ENCODE measurements around the gene CCNJL.

DNA sequence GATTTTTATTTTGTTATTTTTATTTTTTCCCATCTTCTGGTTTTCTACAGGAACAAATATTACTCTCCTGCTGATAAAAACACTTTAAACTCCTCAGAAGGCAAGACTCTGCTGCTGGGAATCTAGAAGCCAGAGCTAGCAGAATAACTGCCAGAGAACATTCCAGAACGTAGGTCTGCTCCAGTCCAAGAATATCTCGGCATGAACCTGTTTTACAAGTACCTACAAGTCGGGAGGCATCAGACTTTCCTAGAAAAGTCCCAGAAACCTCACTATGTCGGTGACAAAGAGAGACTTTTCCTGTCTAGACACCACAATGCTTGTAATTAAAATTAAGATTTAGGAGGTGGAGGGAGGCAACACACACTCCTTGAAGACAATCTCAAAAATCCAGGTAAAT is 41.7 kb downstream of the CCNJL start:
- no peak for TF ChIP-seq POLR2AphosphoS5 (IDR thresholded peaks at IDR 0.05; ENCODE audit: low read depth)
- TF ChIP-seq, protein P1, sequence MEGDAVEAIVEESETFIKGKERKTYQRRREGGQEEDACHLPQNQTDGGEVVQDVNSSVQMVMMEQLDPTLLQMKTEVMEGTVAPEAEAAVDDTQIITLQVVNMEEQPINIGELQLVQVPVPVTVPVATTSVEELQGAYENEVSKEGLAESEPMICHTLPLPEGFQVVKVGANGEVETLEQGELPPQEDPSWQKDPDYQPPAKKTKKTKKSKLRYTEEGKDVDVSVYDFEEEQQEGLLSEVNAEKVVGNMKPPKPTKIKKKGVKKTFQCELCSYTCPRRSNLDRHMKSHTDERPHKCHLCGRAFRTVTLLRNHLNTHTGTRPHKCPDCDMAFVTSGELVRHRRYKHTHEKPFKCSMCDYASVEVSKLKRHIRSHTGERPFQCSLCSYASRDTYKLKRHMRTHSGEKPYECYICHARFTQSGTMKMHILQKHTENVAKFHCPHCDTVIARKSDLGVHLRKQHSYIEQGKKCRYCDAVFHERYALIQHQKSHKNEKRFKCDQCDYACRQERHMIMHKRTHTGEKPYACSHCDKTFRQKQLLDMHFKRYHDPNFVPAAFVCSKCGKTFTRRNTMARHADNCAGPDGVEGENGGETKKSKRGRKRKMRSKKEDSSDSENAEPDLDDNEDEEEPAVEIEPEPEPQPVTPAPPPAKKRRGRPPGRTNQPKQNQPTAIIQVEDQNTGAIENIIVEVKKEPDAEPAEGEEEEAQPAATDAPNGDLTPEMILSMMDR (conservative IDR thresholded peaks at IDR 0.05; ENCODE audit: low read depth in 2 of 2) = no peak
- TF ChIP-seq EZH2 (IDR thresholded peaks at IDR 0.05; ENCODE audit: low read depth, unreplicated experiment) = no peak
- TF ChIP-seq, protein P2, sequence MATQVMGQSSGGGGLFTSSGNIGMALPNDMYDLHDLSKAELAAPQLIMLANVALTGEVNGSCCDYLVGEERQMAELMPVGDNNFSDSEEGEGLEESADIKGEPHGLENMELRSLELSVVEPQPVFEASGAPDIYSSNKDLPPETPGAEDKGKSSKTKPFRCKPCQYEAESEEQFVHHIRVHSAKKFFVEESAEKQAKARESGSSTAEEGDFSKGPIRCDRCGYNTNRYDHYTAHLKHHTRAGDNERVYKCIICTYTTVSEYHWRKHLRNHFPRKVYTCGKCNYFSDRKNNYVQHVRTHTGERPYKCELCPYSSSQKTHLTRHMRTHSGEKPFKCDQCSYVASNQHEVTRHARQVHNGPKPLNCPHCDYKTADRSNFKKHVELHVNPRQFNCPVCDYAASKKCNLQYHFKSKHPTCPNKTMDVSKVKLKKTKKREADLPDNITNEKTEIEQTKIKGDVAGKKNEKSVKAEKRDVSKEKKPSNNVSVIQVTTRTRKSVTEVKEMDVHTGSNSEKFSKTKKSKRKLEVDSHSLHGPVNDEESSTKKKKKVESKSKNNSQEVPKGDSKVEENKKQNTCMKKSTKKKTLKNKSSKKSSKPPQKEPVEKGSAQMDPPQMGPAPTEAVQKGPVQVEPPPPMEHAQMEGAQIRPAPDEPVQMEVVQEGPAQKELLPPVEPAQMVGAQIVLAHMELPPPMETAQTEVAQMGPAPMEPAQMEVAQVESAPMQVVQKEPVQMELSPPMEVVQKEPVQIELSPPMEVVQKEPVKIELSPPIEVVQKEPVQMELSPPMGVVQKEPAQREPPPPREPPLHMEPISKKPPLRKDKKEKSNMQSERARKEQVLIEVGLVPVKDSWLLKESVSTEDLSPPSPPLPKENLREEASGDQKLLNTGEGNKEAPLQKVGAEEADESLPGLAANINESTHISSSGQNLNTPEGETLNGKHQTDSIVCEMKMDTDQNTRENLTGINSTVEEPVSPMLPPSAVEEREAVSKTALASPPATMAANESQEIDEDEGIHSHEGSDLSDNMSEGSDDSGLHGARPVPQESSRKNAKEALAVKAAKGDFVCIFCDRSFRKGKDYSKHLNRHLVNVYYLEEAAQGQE (IDR thresholded peaks at IDR 0.05; ENCODE audit: unreplicated experiment) = no peak
- TF ChIP-seq NANOG (IDR thresholded peaks at IDR 0.05; ENCODE audit: borderline replicate concordance) = no peak
- no peak for TF ChIP-seq EZH2phosphoT487 (IDR thresholded peaks at IDR 0.05; ENCODE audit: unreplicated experiment)
- TF ChIP-seq ZNF114 (CRISPR knock-in tag; IDR thresholded peaks at IDR 0.05) = no peak
- no peak for TF ChIP-seq STAT1 (IDR thresholded peaks at IDR 0.05; ENCODE audit: unreplicated experiment)
